ENCODE data around the gene RAB3IL1. TPM values are rescaled to one million over a fixed set of nuclear protein-coding genes. Genes with fewer than 3 reads are reported as not detected.
"Not testable (repeated sequence)": the region's sequence is repeated elsewhere in the genome, so short reads cannot be mapped to it uniquely, and the experiment has no call there.

RAB3IL1 gene
- total RNA-seq = 10.6 to 12.0 TPM (median 11.9 TPM) in 3 replicates

GRCh38 chr11:61917334-61918109 is at the start of gene RAB3IL1:
RAB3IL1 (minus strand) TSS chr11:61917566; CDS start chr11:61917367, 199 bp downstream.
- no peaks in the 10 kb centered on the region for H3K9me3 Mint-ChIP-seq
- DNase-seq (ENCODE audit: low spot score in 2 of 2, unreplicated experiment in 2 of 2) = peak in 1 of 2 experiments; percentile 55
- H3K4me1 Mint-ChIP-seq = peaks cover 33% of the 10 kb centered on the region
- peaks cover 40% of the 10 kb centered on the region for H3K27me3 Mint-ChIP-seq (ENCODE audit: low read depth)
- peak within 1 kb of the TSS; percentile 76 for H3K4me3 Mint-ChIP-seq
- peak within 1 kb of the TSS; percentile 74 for H3K27ac Mint-ChIP-seq
- no peaks in the 10 kb centered on the region for H3K36me3 Mint-ChIP-seq
- no peak for TF ChIP-seq CTCF (IDR thresholded peaks at IDR 0.05; ENCODE audit: unreplicated experiment)

GRCh38 chr11:61966734-61967115 is 49.4 kb upstream of the RAB3IL1 start:
- no peaks in the 10 kb centered on the region for H3K27me3 Mint-ChIP-seq (ENCODE audit: low read depth)
- peaks cover 63% of the 10 kb centered on the region for H3K4me1 Mint-ChIP-seq
- H3K27ac Mint-ChIP-seq = peak overlapping the region; percentile 94
- H3K9me3 Mint-ChIP-seq = no peaks in the 10 kb centered on the region
- peaks cover 30% of the 10 kb centered on the region for H3K36me3 Mint-ChIP-seq
- peak overlapping the region; percentile 93 for H3K4me3 Mint-ChIP-seq
- DNase-seq (ENCODE audit: low spot score in 2 of 2, unreplicated experiment in 2 of 2) = no peak
- TF ChIP-seq CTCF (IDR thresholded peaks at IDR 0.05; ENCODE audit: unreplicated experiment) = no peak

GRCh38 chr11:61964666-61965271 is 47.4 kb upstream of the RAB3IL1 start:
- DNase-seq (ENCODE audit: low spot score in 2 of 2, unreplicated experiment in 2 of 2); H3K9me3 Mint-ChIP-seq; H3K27me3 Mint-ChIP-seq (ENCODE audit: low read depth); H3K27ac Mint-ChIP-seq: not testable (repeated sequence)
- H3K4me3 Mint-ChIP-seq = peak overlapping the region; percentile 93
- peaks cover 47% of the 10 kb centered on the region for H3K4me1 Mint-ChIP-seq
- H3K36me3 Mint-ChIP-seq = peaks cover 30% of the 10 kb centered on the region

GRCh38 chr11:61964058-61964665 is 46.8 kb upstream of the RAB3IL1 start:
- TF ChIP-seq CTCF (IDR thresholded peaks at IDR 0.05; ENCODE audit: unreplicated experiment) = no peak
- Mint-ChIP-seq H3K27me3 (ENCODE audit: low read depth) (no peaks in the 10 kb centered on the region), H3K27ac (no peak overlapping the region), H3K4me1 (peaks cover 43% of the 10 kb centered on the region), H3K9me3 (no peaks in the 10 kb centered on the region), H3K36me3 (peaks cover 30% of the 10 kb centered on the region), H3K4me3 (peak overlapping the region; percentile 93)
- DNase-seq (ENCODE audit: low spot score in 2 of 2, unreplicated experiment in 2 of 2) = no peak

GRCh38 chr11:61963282-61964057 is 46.1 kb upstream of the RAB3IL1 start:
- Mint-ChIP-seq H3K9me3 (no peaks in the 10 kb centered on the region), H3K4me3 (peak overlapping the region; percentile 30), H3K4me1 (peaks cover 36% of the 10 kb centered on the region), H3K27me3 (ENCODE audit: low read depth) (no peaks in the 10 kb centered on the region), H3K36me3 (peaks cover 32% of the 10 kb centered on the region), H3K27ac (peak overlapping the region; percentile 47)
- no peak for DNase-seq (ENCODE audit: low spot score in 2 of 2, unreplicated experiment in 2 of 2)
- TF ChIP-seq CTCF (IDR thresholded peaks at IDR 0.05; ENCODE audit: unreplicated experiment) = no peak

All from mesothelial cell of epicardium (in vitro differentiated cells).